NCI-H1105 treated with DMSO at 0.1 percent for 48 hours (cell line): ENCODE measurements around the gene EXOC3.
"Not testable (repeated sequence)": the region's sequence is repeated elsewhere in the genome, so short reads cannot be mapped to it uniquely, and the experiment has no call there.

ENCODE experiments used
- DNase-seq: peaks from one replicate; lab custom pipeline; 2025; lab: John Stamatoyannopoulos, UW

EXOC3 gene

DNA sequence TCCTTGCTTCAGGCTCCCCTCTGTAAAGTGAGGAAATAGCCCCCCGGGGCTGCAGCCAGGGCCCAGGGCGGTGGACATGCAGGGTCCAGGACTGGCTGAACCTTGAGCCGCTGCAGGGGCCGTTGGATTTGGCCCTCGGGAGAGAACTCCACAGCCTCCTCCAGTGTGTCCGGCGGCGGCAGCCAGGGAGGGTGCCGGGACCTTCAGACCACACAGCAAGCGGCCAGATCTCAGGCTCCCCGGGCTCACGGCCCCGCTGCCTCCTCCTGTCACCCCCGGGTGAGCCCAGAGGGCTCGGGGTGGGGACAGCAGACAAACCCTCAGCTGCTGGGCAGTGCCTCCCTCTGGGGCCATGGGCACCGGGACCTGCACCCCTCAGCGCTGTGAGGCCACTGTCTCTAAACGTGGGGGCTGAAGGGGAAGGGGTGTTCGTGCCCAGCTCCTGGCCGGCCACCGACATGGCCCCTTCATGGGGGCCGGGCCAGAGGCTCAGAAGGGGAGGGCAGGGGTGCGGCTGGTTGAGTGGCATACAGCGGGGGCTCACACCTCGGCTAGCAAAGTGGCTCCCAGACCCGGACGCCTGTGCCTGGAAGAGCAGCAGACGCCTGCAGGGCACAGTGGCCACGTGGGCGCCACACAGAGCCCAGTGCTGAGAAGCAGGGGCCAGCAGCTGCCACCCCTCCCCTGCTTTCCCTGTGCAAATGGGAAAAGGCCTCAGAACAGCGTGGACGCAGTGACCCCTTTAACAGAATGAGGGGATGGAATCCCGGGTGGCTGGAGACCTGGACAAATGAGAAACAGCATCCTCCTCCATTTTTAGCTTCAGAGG, 61.6 kb downstream of the EXOC3 start:
- no peak for DNase-seq

DNA sequence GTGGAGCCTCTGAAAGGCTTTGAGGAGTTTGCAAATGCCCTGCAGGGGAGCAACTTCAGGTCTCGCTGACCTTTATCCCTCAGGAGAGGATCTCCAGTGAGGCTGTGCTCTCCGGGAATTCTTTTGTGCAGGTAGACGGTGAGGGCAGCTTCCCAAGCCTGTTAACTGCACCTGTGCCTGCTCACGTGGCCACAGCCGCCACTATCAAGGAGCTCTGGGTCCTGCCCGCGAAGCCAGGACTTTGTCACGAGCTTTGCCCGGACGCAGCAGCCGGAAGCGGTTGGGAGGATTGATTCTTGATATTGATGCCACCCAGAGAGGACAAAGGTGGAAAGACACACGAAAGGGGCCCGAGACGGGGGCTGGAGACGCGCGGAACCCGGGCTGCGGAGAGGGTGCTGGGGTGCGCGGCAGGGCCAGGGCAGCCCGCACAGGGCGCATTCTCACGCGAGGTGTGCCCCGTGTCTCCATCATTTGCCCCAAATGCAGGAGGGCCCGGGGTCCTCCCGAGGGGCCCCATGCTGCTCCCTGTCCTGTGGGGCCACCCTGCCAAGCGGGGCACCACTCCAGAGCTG, 63.1 kb downstream of the EXOC3 start:
- DNase-seq, result peak; percentile 51

- not testable (repeated sequence) for DNase-seq
These were observed 65.1 kb downstream of the EXOC3 start for GRCh38 chr5:507986-508575.

GRCh38 chr5:509611-510185, 66.7 kb downstream of the EXOC3 start:
- no peak for DNase-seq

DNA sequence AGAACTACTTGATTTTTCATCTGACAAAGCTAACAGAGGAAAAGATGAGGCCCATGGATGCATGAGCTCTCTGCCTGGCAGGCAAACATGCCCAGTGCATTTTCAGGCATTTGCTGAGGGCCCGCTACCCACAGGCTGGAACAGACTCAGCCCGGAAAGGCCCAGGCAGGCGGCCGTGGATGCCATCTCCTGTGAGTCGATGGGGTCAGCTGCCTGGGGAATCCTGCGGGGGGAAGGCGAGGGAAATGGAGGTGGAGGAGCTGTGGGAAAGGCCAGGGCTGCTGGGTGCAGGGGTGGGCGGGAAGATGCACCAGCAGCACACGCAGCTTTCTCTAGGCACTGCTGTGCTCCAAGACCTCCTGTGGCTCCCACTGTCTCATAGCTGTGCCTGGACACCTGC, 67.5 kb downstream of the EXOC3 start:
- no peak for DNase-seq

DNA sequence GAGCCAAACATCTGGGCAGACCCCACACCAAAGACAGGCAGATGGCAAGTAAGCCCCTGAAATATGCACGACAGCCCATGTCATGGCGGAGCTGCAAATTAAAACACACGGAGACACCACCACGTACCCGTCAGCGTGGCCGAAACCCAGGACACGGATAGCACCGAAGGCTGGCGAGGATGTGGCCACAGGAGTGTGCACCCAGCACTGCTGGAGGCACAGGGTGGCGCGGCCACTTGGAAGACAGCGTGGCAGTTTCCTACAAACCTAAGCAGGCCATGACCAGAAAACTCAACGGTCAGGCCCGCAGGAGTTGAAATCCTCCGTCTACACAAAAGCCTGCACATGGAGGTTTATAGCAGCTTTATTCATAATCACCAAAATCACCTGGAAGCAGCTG, 68.5 kb downstream of the EXOC3 start:
- no peak for DNase-seq

- no peak for DNase-seq
These were observed 70.5 kb downstream of the EXOC3 start for GRCh38 chr5:513216-514100.

- no peak for DNase-seq
These were observed 71.1 kb downstream of the EXOC3 start for GRCh38 chr5:514101-514485.

DNA sequence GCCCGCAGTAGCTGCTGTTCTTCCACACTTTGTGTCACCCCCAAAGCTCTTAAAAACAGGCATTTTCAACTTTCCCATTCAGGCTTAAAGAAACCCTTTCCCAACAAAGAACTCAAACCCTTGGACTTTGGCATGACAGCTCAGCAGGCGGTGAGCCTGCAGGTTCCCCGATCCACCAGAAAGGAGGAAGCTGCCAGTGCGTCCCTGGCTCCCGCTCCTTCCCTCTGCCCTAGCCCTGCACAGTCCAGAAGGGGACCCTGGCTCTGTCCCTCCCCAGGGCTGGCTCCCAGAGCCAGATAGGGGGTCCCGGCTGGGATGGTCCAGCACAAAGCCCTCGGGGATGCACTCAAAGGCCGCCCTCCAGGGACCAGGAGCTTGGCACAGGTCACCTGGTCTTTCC, 71.7 kb downstream of the EXOC3 start:
- no peak for DNase-seq

GRCh38 chr5:515273-515836, 72.4 kb downstream of the EXOC3 start:
- no peak for DNase-seq

DNA sequence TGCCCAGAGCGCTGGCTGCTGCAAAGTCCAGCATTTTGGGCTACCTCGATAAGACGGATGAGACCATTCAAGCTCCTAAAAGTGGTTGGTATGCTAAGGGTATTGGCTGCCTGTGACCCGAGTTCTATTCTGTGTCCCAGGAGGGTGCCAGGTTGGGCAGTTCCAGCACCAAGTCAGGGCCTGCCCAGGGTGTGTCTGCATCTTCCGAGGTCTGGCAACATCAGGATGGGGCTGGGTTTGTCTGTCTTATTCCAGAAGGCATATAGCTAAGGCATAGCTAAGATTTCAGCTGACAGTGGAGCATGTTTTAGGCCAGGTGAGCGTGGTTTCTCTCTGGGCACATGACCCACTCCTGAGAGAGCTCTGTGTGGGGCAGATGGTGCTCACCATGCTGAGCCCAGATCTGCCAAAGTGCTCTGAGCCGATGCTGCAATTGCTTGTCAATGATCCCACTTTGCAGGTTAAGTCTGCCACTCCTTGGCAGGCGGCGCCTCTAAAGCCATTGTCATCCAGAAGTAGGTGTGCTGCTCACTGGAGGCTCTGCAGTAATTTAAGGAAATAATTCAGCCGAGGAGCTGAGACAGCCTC, 73.5 kb downstream of the EXOC3 start:
- DNase-seq, result no peak
